ENCODE results near the gene ITGBL1. TPM values are rescaled to one million over a fixed set of nuclear protein-coding genes. Genes with fewer than 3 reads are reported as not detected.

Gene ITGBL1
- total RNA-seq, 2 donors from 2014 or later = not detected

- no peak overlapping the region for H3K4me3 Mint-ChIP-seq
- DNase-seq = no peak
Measured at GRCh38 chr13:101728021-101728420, 275.5 kb downstream of the ITGBL1 start.

GRCh38 chr13:101728615-101729014 is 276.1 kb downstream of the ITGBL1 start:
- no peaks in the 10 kb centered on the region for H3K27me3 Mint-ChIP-seq (ENCODE audit: insufficient read depth)
- no peaks in the 10 kb centered on the region for H3K9me3 Mint-ChIP-seq
- H3K4me1 Mint-ChIP-seq = no peaks in the 10 kb centered on the region
- H3K27me3 ChIP-seq (ENCODE audit: control insufficient read depth, insufficient read depth, low read length, poor library complexity, severe bottlenecking) = no peaks in the 10 kb centered on the region
- no peaks in the 10 kb centered on the region for H3K4me1 ChIP-seq (ENCODE audit: control insufficient read depth, insufficient read depth, low read length)
- TF ChIP-seq CTCF (conservative IDR thresholded peaks at IDR 0.05) = no peak
- no peak overlapping the region for H3K27ac Mint-ChIP-seq
- H3K9me3 ChIP-seq (ENCODE audit: control insufficient read depth, low read length) = no peaks in the 10 kb centered on the region
- H3K36me3 ChIP-seq (ENCODE audit: control insufficient read depth, insufficient read depth, low read length) = no peaks in the 10 kb centered on the region
- no peak overlapping the region for H3K4me3 Mint-ChIP-seq
- WGBS, 2 experiments (ENCODE audit: insufficient coverage in 1 of 2, insufficient read length in 1 of 2) = 86 to 100% methylated on average over 3 of the region's 3 CpGs
- no peak for DNase-seq
- no peak overlapping the region for H3K9ac ChIP-seq (ENCODE audit: extremely low read depth, low read length, poor library complexity, severe bottlenecking)
- no peak overlapping the region for H3K27ac ChIP-seq (ENCODE audit: low read depth, low read length)
- no peak overlapping the region for H3K4me3 ChIP-seq (ENCODE audit: low read length)
- no peaks in the 10 kb centered on the region for H3K36me3 Mint-ChIP-seq (ENCODE audit: low read depth)

More at GRCh38 chr13:101728021-101728420, 275.5 kb downstream of the ITGBL1 start:
- no peak for TF ChIP-seq CTCF (conservative IDR thresholded peaks at IDR 0.05)
- Histone ChIP-seq H3K4me1 (ENCODE audit: control insufficient read depth, insufficient read depth, low read length) (no peaks in the 10 kb centered on the region), H3K36me3 (ENCODE audit: control insufficient read depth, insufficient read depth, low read length) (no peaks in the 10 kb centered on the region), H3K27me3 (ENCODE audit: control insufficient read depth, insufficient read depth, low read length, poor library complexity, severe bottlenecking) (no peaks in the 10 kb centered on the region), H3K9me3 (ENCODE audit: control insufficient read depth, low read length) (no peaks in the 10 kb centered on the region), H3K4me3 (ENCODE audit: low read length) (no peak overlapping the region), H3K9ac (ENCODE audit: extremely low read depth, low read length, poor library complexity, severe bottlenecking) (no peak overlapping the region), H3K27ac (ENCODE audit: low read depth, low read length) (no peak overlapping the region)
- H3K27me3 Mint-ChIP-seq (ENCODE audit: insufficient read depth) = no peaks in the 10 kb centered on the region
- no peaks in the 10 kb centered on the region for H3K36me3 Mint-ChIP-seq (ENCODE audit: low read depth)
- H3K27ac Mint-ChIP-seq = no peak overlapping the region
- no peaks in the 10 kb centered on the region for H3K9me3 Mint-ChIP-seq
- H3K4me1 Mint-ChIP-seq = no peaks in the 10 kb centered on the region

- H3K4me3 Mint-ChIP-seq = no peak overlapping the region
- H3K4me1 Mint-ChIP-seq = peaks cover 6% of the 10 kb centered on the region
- Histone ChIP-seq H3K9me3 (ENCODE audit: control insufficient read depth, low read length) (no peaks in the 10 kb centered on the region), H3K36me3 (ENCODE audit: control insufficient read depth, insufficient read depth, low read length) (no peaks in the 10 kb centered on the region), H3K27ac (ENCODE audit: low read depth, low read length) (no peak overlapping the region), H3K4me3 (ENCODE audit: low read length) (no peak overlapping the region), H3K27me3 (ENCODE audit: control insufficient read depth, insufficient read depth, low read length, poor library complexity, severe bottlenecking) (no peaks in the 10 kb centered on the region), H3K9ac (ENCODE audit: extremely low read depth, low read length, poor library complexity, severe bottlenecking) (no peak overlapping the region), H3K4me1 (ENCODE audit: control insufficient read depth, insufficient read depth, low read length) (no peaks in the 10 kb centered on the region)
- no peaks in the 10 kb centered on the region for H3K36me3 Mint-ChIP-seq (ENCODE audit: low read depth)
- H3K27me3 Mint-ChIP-seq (ENCODE audit: insufficient read depth) = no peaks in the 10 kb centered on the region
- H3K27ac Mint-ChIP-seq = no peak overlapping the region
- no peaks in the 10 kb centered on the region for H3K9me3 Mint-ChIP-seq
- WGBS, 2 experiments (ENCODE audit: insufficient coverage in 1 of 2, insufficient read length in 1 of 2) = 95 to 100% methylated on average over 3 of the region's 3 CpGs
- TF ChIP-seq CTCF (conservative IDR thresholded peaks at IDR 0.05) = no peak
- DNase-seq = no peak
Measured at GRCh38 chr13:101730420-101731000, 278.0 kb downstream of the ITGBL1 start.

All from endodermal cell (in vitro differentiated cells).